Activated naive CD8-positive, alpha-beta T cell treated with anti-CD3 and anti-CD28 coated beads for 36 hours (primary cell): Measurements from ENCODE around the gene ACE. TPM values are rescaled to one million over a fixed set of nuclear protein-coding genes. Genes with fewer than 3 reads are reported as not detected.

Source experiments
- DNase-seq: peaks from one replicate; pipeline ENCODE4 v3.0.0; 2021
- H3K27ac Mint-ChIP-seq: one replicate; pipeline ENCODE4 v1.8.0; 2022; ENCODE audit warnings: mild to moderate bottlenecking, moderate library complexity, mixed read lengths
- H3K27me3 Mint-ChIP-seq: one replicate; pipeline ENCODE4 v1.8.0; 2022; ENCODE audit warnings: mild to moderate bottlenecking, mixed read lengths
- H3K36me3 Mint-ChIP-seq: one replicate; pipeline ENCODE4 v1.8.0; 2021; ENCODE audit warnings: mild to moderate bottlenecking, mixed read lengths
- H3K4me1 Mint-ChIP-seq: one replicate; pipeline ENCODE4 v1.8.0; 2021; ENCODE audit warnings: mixed read lengths
- H3K4me3 Mint-ChIP-seq: one replicate; pipeline ENCODE4 v1.8.0; 2022; ENCODE audit warnings: mild to moderate bottlenecking, moderate library complexity, mixed read lengths
- H3K9me3 Mint-ChIP-seq: one replicate; pipeline ENCODE4 v1.8.0; 2022; ENCODE audit warnings: mixed read lengths
- total RNA-seq, 2 experiments: library from RNA; stranded (reverse); gene quantifications; one replicate each; pipeline ENCODE4 v1.2.3, GENCODE V29; 2021

Gene ACE
- total RNA-seq, 2 experiments from 2014 or later, result not detected

DNA sequence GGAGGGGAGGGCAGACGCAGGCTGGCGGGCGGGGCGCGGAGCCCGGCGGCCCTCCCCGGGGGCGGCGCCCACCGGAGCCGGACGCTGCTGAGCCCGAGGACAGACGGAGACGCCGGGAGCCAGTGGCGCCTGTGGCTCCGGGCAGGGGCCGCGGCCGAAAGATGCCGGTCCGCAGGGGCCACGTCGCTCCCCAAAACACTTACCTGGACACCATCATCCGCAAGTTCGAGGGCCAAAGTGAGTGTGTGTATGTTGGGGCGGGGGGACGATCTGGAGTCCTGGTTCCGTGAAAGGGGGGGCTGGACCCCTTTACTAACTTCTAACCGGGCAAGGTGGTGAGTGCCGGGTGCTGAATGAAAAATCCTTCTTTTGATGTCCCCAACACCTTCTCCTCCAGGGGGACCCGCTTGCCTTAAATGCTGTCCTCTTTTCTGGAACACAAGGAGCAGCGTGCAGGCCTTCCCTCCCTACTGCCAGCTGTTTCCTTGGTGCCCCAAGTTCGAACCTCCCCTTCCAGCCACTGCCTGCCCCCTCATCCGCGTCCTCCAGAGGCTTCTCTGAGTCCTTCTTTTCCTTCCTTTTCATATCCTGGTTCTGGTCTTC is 46.5 kb downstream of the ACE start, which contains the start of gene KCNH6:
Gene KCNH6 (plus strand): TSS at position 106 of the 603 bp plus-strand sequence. CDS start 56 bp downstream, at position 162.
- peaks cover 34% of the 10 kb centered on the region for H3K27me3 Mint-ChIP-seq
- no peak within 1 kb of the TSS for H3K27ac Mint-ChIP-seq
- DNase-seq, result no peak
- no peaks in the 10 kb centered on the region for H3K36me3 Mint-ChIP-seq
- H3K9me3 Mint-ChIP-seq, result no peaks in the 10 kb centered on the region
- H3K4me1 Mint-ChIP-seq, result no peaks in the 10 kb centered on the region
- H3K4me3 Mint-ChIP-seq, result no peak within 1 kb of the TSS

DNA sequence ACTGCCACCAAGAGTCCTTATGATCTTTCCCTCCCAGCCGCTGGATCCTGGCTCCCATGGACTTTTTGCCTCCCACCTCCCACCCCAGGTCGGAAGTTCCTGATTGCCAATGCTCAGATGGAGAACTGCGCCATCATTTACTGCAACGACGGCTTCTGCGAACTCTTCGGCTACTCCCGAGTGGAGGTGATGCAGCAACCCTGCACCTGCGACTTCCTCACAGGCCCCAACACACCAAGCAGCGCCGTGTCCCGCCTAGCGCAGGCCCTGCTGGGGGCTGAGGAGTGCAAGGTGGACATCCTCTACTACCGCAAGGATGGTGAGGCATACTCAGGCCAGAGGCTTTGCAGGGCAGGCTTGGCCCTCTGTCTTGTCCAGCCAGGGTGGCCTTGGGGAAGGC is 47.2 kb downstream of the ACE start:
- Mint-ChIP-seq H3K4me3 (no peak overlapping the region), H3K27ac (no peak overlapping the region)

GRCh38 chr17:63525190-63525946 is 48.5 kb downstream of the ACE start:
- peaks cover 34% of the 10 kb centered on the region for H3K27me3 Mint-ChIP-seq
- no peaks in the 10 kb centered on the region for H3K9me3 Mint-ChIP-seq
- no peak for DNase-seq

More for the DNA sequence above, 47.2 kb downstream of the ACE start:
- no peaks in the 10 kb centered on the region for H3K36me3 Mint-ChIP-seq
- no peaks in the 10 kb centered on the region for H3K9me3 Mint-ChIP-seq
- H3K27me3 Mint-ChIP-seq, result peaks cover 34% of the 10 kb centered on the region
- no peaks in the 10 kb centered on the region for H3K4me1 Mint-ChIP-seq
- no peak for DNase-seq

GRCh38 chr17:63526861-63527260 is 50.0 kb downstream of the ACE start:
- Mint-ChIP-seq H3K36me3 (no peaks in the 10 kb centered on the region), H3K9me3 (no peaks in the 10 kb centered on the region), H3K27ac (no peak overlapping the region), H3K27me3 (peaks cover 30% of the 10 kb centered on the region), H3K4me3 (no peak overlapping the region), H3K4me1 (no peaks in the 10 kb centered on the region)
- no peak for DNase-seq

More at GRCh38 chr17:63525190-63525946, 48.5 kb downstream of the ACE start:
- H3K4me3 Mint-ChIP-seq, result no peak overlapping the region
- H3K27ac Mint-ChIP-seq, result no peak overlapping the region
- no peaks in the 10 kb centered on the region for H3K4me1 Mint-ChIP-seq
- H3K36me3 Mint-ChIP-seq, result no peaks in the 10 kb centered on the region

- DNase-seq, result no peak
- H3K4me3 Mint-ChIP-seq, result no peak overlapping the region
- no peaks in the 10 kb centered on the region for H3K36me3 Mint-ChIP-seq
- no peaks in the 10 kb centered on the region for H3K4me1 Mint-ChIP-seq
- H3K27me3 Mint-ChIP-seq, result peaks cover 22% of the 10 kb centered on the region
- no peak overlapping the region for H3K27ac Mint-ChIP-seq
- no peaks in the 10 kb centered on the region for H3K9me3 Mint-ChIP-seq
These were observed 51.3 kb downstream of the ACE start for GRCh38 chr17:63528183-63528582.

- peaks cover 7% of the 10 kb centered on the region for H3K27me3 Mint-ChIP-seq
- no peaks in the 10 kb centered on the region for H3K9me3 Mint-ChIP-seq
- no peak for DNase-seq
- no peak overlapping the region for H3K4me3 Mint-ChIP-seq
- H3K4me1 Mint-ChIP-seq, result no peaks in the 10 kb centered on the region
- H3K36me3 Mint-ChIP-seq, result no peaks in the 10 kb centered on the region
- H3K27ac Mint-ChIP-seq, result no peak overlapping the region
These were observed 53.1 kb downstream of the ACE start for GRCh38 chr17:63529711-63530556.

DNA sequence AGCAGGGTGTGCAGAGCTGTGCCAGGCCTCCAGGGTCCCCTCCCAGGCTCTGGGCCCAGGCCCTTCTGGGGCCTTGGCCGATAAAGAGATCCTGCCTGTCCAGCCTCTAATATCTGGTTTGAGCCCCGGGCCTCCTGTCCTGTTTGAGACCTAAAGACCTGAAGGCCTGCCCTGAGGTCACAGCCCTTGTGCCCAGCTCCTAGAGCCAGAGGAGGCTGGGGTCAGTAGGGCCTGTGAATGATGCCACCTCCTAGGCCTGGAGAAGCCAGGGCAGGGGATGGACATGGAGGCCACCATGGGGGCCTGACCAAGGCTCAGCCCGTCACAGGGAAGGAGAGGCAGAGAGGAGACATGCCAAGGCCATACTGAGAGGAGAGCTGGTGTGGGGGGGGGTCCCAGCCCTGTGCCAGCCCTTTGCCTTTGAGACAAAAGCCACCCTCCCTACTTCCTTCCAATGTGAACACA is 53.7 kb downstream of the ACE start:
- Mint-ChIP-seq H3K4me1 (no peaks in the 10 kb centered on the region), H3K9me3 (no peaks in the 10 kb centered on the region), H3K27ac (no peak overlapping the region), H3K4me3 (no peak overlapping the region), H3K27me3 (peaks cover 11% of the 10 kb centered on the region), H3K36me3 (no peaks in the 10 kb centered on the region)
- DNase-seq, result no peak

DNA sequence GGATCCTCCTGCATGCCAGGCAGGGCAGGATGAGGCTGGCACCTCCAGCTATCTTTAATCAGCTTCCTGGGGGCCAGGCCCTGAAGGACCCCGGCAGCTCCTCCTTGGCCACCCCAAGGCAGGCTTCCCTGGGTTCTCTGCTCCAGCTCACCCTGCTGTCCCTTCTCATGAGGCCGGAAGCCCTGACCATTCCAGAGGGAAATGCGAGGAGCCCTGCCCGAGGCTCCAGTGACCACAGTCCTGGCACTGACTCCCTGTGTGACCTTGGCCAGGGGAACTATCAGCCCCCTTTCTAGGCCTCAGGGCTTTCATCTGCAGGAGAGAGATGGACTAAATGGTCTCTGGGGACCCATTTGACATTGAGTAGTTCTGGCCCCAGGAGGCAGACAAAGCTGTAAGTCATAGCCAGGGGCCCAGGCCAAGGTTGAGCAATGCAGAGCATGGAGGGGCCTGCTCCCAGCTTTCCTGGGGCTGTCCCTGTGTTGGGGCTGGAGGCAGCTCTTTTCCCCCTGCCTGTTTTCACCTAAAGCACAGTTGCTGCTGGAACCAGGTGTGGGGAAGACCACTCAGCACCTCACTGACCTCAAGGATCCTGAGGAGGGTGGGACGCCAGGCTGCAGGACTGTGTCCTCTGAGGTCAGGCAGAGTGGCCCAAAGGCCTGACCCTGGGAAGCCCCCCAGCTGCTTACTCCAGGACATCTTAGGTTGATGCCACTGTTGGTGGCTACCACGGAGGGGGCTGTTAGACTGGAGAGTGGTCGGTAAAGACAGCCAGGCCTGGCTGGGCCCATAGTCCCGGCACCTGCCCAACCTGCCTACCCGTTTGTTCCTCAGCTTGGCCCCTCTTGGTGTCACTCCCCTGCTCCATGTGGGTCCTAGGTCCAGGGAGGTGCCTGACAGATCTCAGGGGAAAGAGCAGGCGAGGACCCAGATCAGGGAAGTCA is 54.4 kb downstream of the ACE start:
- Mint-ChIP-seq H3K4me3 (no peak overlapping the region), H3K4me1 (no peaks in the 10 kb centered on the region), H3K9me3 (no peaks in the 10 kb centered on the region), H3K27me3 (peaks cover 8% of the 10 kb centered on the region), H3K36me3 (no peaks in the 10 kb centered on the region), H3K27ac (no peak overlapping the region)
- no peak for DNase-seq

DNA sequence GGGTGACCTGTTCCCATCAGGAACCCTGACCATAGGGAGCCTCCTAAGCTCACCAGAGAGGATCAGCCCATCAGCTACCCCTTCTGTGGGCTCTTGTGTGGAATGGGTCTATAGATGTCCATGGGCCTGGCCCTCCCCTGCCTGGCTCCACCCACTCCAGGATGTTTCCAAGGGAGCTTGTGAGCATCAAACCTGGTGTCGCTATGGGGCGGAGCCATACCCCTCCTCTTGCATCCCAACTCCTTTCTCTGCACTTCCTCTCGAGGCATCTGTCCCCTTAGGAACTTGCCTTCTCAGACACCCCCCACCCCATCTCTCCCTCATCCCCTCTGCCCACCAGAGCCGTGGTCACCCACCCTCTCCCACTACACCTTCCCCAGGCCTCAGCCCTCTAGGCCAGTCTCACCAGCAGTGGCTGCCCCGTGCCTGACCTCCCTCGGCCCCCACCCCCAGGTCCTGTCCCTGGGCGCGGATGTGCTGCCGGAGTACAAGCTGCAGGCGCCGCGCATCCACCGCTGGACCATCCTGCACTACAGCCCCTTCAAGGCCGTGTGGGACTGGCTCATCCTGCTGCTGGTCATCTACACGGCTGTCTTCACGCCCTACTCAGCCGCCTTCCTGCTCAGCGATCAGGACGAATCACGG is 56.7 kb downstream of the ACE start:
- H3K4me3 Mint-ChIP-seq, result no peak overlapping the region
- DNase-seq, result no peak
- peaks cover 22% of the 10 kb centered on the region for H3K27me3 Mint-ChIP-seq
- peaks cover 2% of the 10 kb centered on the region for H3K4me1 Mint-ChIP-seq
- no peaks in the 10 kb centered on the region for H3K9me3 Mint-ChIP-seq
- H3K36me3 Mint-ChIP-seq, result no peaks in the 10 kb centered on the region
- no peak overlapping the region for H3K27ac Mint-ChIP-seq

GRCh38 chr17:63534078-63534570 is 57.3 kb downstream of the ACE start:
- Mint-ChIP-seq H3K27ac (no peak overlapping the region), H3K27me3 (peaks cover 28% of the 10 kb centered on the region), H3K9me3 (no peaks in the 10 kb centered on the region), H3K4me1 (peaks cover 5% of the 10 kb centered on the region), H3K36me3 (no peaks in the 10 kb centered on the region), H3K4me3 (no peak overlapping the region)
- DNase-seq, result no peak

- Mint-ChIP-seq H3K27me3 (peaks cover 36% of the 10 kb centered on the region), H3K9me3 (no peaks in the 10 kb centered on the region), H3K4me1 (peaks cover 5% of the 10 kb centered on the region), H3K27ac (no peak overlapping the region), H3K4me3 (no peak overlapping the region), H3K36me3 (no peaks in the 10 kb centered on the region)
- DNase-seq, result no peak
These were observed 58.1 kb downstream of the ACE start for GRCh38 chr17:63534816-63535455.

GRCh38 chr17:63535640-63536039 is 58.8 kb downstream of the ACE start:
- Mint-ChIP-seq H3K27ac (no peak overlapping the region), H3K9me3 (no peaks in the 10 kb centered on the region), H3K36me3 (no peaks in the 10 kb centered on the region), H3K4me3 (no peak overlapping the region), H3K4me1 (peaks cover 5% of the 10 kb centered on the region), H3K27me3 (peaks cover 38% of the 10 kb centered on the region)
- no peak for DNase-seq

DNA sequence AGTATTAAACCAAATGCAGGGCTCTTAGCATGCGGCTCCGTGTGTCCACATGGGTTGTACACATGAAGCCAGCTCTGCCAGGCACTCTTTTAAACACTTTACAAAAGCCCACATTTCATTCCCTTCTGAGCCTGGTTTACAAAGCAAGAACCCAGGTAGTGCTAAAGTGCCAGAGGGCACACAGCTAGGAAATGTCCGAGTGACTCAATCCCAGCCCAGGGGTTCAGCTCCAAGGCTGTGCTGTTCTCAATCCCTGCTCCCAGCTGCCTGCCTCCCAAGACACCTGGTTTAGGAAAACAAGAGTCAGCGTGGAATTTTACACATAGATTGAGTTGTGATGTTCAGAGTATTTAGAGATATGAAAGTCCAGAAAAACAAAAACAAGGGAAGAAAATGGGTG is 60.1 kb downstream of the ACE start:
- Mint-ChIP-seq H3K36me3 (no peaks in the 10 kb centered on the region), H3K4me1 (peaks cover 5% of the 10 kb centered on the region), H3K4me3 (no peak overlapping the region), H3K9me3 (no peaks in the 10 kb centered on the region), H3K27me3 (peaks cover 39% of the 10 kb centered on the region), H3K27ac (no peak overlapping the region)
- no peak for DNase-seq
